Omental fat pad (tissue), 4 donors: Measurements from ENCODE around the gene FAS. TPM values are rescaled to one million over a fixed set of nuclear protein-coding genes. Genes with fewer than 3 reads are reported as not detected.

Source experiments
- ATAC-seq: fragments of 150-250 bp; one replicate; pipeline ENCODE4 v1.9.1; 2016; ENCODE audit warnings: mild to moderate bottlenecking, moderate library complexity; ENCODE audit not compliant: low FRiP score
- DNase-seq: peaks from one replicate; pipeline ENCODE4 v3.0.0-alpha.2; 2019; ENCODE audit warnings: low spot score
- CTCF ChIP-seq, 3 donors: fragments of 450-650 bp; IDR thresholded peaks; one replicate each; pipeline ENCODE4 v1.5.1; 2016 to 2017; ENCODE audit warnings: antibody characterized with exemption in 3 of 3, mild to moderate bottlenecking in 3 of 3, moderate library complexity in 2 of 3
- small RNA-seq: library from RNA; depleted of rRNA; stranded (forward); fragments of <200 nt; gene quantifications from one replicate; pipeline ENCODE3, GENCODE V24; 2016
- total RNA-seq, 4 donors: library from RNA; depleted of rRNA; stranded (reverse); fragments of >200 nt; gene quantifications; one replicate each; pipeline ENCODE4 v1.1.0, GENCODE V29; 2016

Gene FAS
- total RNA-seq, 4 donors from 2014 or later = 23.3 to 92.5 (median 46.7) TPM

- no peak for DNase-seq
- ATAC-seq = no peak
- no peak for TF ChIP-seq CTCF (IDR thresholded peaks at IDR 0.05)
Measured at GRCh38 chr10:89053555-89053954, 63.0 kb downstream of the FAS start.

- no peak for DNase-seq
- no peak for TF ChIP-seq CTCF (IDR thresholded peaks at IDR 0.05)
Measured at GRCh38 chr10:89055159-89055558, 64.6 kb downstream of the FAS start.

GRCh38 chr10:89062861-89063260 lies 72.3 kb downstream of the FAS start:
- ATAC-seq (no peak), DNase-seq (no peak)
- TF ChIP-seq CTCF (IDR thresholded peaks at IDR 0.05) = no peak

More at GRCh38 chr10:89055159-89055558, 64.6 kb downstream of the FAS start:
- no peak for ATAC-seq

GRCh38 chr10:89063465-89063864 lies 72.9 kb downstream of the FAS start:
- DNase-seq (no peak), ATAC-seq (no peak)
- TF ChIP-seq CTCF (IDR thresholded peaks at IDR 0.05) = no peak

- no peak for TF ChIP-seq CTCF (IDR thresholded peaks at IDR 0.05)
- ATAC-seq (no peak), DNase-seq (no peak)
Measured at GRCh38 chr10:89064748-89065147, 74.2 kb downstream of the FAS start.

Small RNA genes within 50 kb of the gene (small RNA-seq; reads per million reads assigned to genes)
- gene MIR4679-2 (not detected), gene RF02116 (not detected)

Other genes with a start within 250 kb of the FAS start
- gene LIPN, start 230.8 kb upstream of the FAS start, total RNA-seq = 1 to 10 TPM in 1 of 4 donors, under 1 TPM in 1, not detected in 2; 0.56 to 1.4 TPM
- not detected for gene LIPM, start 188.1 kb upstream of the FAS start, total RNA-seq
- under 1 TPM in 1 of 4 donors, not detected in 3; 0.63 TPM for gene ANKRD22, start 139.0 kb upstream of the FAS start, total RNA-seq
- 10 to 100 TPM; 14.4 to 25.1 (median 16.2) TPM for gene STAMBPL1, start 110.6 kb upstream of the FAS start, total RNA-seq
- gene ACTA2, start 38.0 kb upstream of the FAS start, total RNA-seq = 100 to 1,000 TPM; 144 to 840 (median 162) TPM
- gene CH25H, start 216.5 kb downstream of the FAS start, total RNA-seq = 10 to 100 TPM in 2 of 4 donors, 1 to 10 TPM in 2; 6.3 to 25.5 (median 13.4) TPM